Endodermal cell (in vitro differentiated cells): Measurements from ENCODE around the gene RCOR2. TPM values are rescaled to one million over a fixed set of nuclear protein-coding genes. Genes with fewer than 3 reads are reported as not detected.

ENCODE experiments used
- DNase-seq: peaks from one replicate; pipeline ENCODE4 v3.0.0-alpha.2; 2017
- H3K27ac ChIP-seq: 2 replicates; pipeline ENCODE4 v1.5.1; 2013; ENCODE audit warnings: mild to moderate bottlenecking, low read depth, low read length, moderate library complexity
- H3K27me3 ChIP-seq: 2 replicates; pipeline ENCODE4 v1.6.1; 2013; ENCODE audit warnings: mild to moderate bottlenecking, low read length, moderate library complexity; ENCODE audit not compliant: insufficient read depth, control insufficient read depth, poor library complexity, severe bottlenecking
- H3K36me3 ChIP-seq: 2 replicates; pipeline ENCODE4 v1.7.0; 2013; ENCODE audit warnings: mild to moderate bottlenecking, low read length, moderate library complexity; ENCODE audit not compliant: control insufficient read depth, insufficient read depth
- H3K4me1 ChIP-seq: one replicate; pipeline ENCODE4 v1.7.0; 2013; ENCODE audit warnings: low read length; ENCODE audit not compliant: control insufficient read depth, insufficient read depth
- H3K4me3 ChIP-seq: 2 replicates; pipeline ENCODE4 v1.5.1; 2013; ENCODE audit warnings: mild to moderate bottlenecking, low read length, moderate library complexity
- H3K9ac ChIP-seq: 2 replicates; pipeline ENCODE4 v1.6.1; 2013; ENCODE audit warnings: mild to moderate bottlenecking, low read length, moderate library complexity; ENCODE audit not compliant: poor library complexity, severe bottlenecking; ENCODE audit errors: extremely low read depth
- H3K9me3 ChIP-seq: 2 replicates; pipeline ENCODE4 v1.6.1; 2013; ENCODE audit warnings: mild to moderate bottlenecking, low read length, moderate library complexity; ENCODE audit not compliant: control insufficient read depth
- H3K27ac Mint-ChIP-seq: 2 replicates; pipeline ENCODE4 v1.8.0; 2020; ENCODE audit warnings: mixed read lengths
- H3K27me3 Mint-ChIP-seq: 2 replicates; pipeline ENCODE4 v1.8.0; 2021; ENCODE audit warnings: mild to moderate bottlenecking, mixed read lengths; ENCODE audit not compliant: insufficient read depth
- H3K36me3 Mint-ChIP-seq: 2 replicates; pipeline ENCODE4 v1.8.0; 2020; ENCODE audit warnings: low read depth, mixed read lengths
- H3K4me1 Mint-ChIP-seq: 2 replicates; pipeline ENCODE4 v1.8.0; 2020; ENCODE audit warnings: mixed read lengths
- H3K4me3 Mint-ChIP-seq: 2 replicates; pipeline ENCODE4 v1.8.0; 2020; ENCODE audit warnings: mild to moderate bottlenecking, moderate library complexity, mixed read lengths
- H3K9me3 Mint-ChIP-seq: 2 replicates; pipeline ENCODE4 v1.8.0; 2020; ENCODE audit warnings: mild to moderate bottlenecking, mixed read lengths
- CTCF ChIP-seq: fragments of 200-600 bp; sonication (generic); conservative IDR thresholded peaks from 2 replicates; pipeline ENCODE4 v1.5.0; 2021; ENCODE audit warnings: antibody characterized with exemption, mild to moderate bottlenecking
- WGBS, 2 experiments: methylation state at CpG; one replicate each; pipeline versions ENCODE4 v1.1.5 to v1.1.7; 2013; ENCODE audit warnings: missing lambda C conversion rate in 2 of 2, mixed read lengths in 1 of 2; ENCODE audit not compliant: insufficient coverage in 1 of 2, insufficient read length in 1 of 2; 5-methylcytosine and 5-hydroxymethylcytosine counted together
- total RNA-seq, 2 donors: library from RNA; stranded (reverse); fragmentation: NEBNext Ultra II Directional in 1 of 2; extraction: Animal tissue kit (Norgen Biotek cat#: 25700) in 1 of 2; gene quantifications; 2 replicates in 1 of 2; 3 replicates in 1 of 2; pipeline ENCODE4 v1.2.1, GENCODE V29; 2021

RCOR2 gene
- total RNA-seq, 2 donors from 2014 or later = 45.0 to 51.4 TPM

- WGBS, 2 experiments = 92 to 94% methylated on average over 5 of the region's 5 CpGs
- peaks cover 1% of the 10 kb centered on the region for H3K9me3 Mint-ChIP-seq
- no peaks in the 10 kb centered on the region for H3K9me3 ChIP-seq
- no peaks in the 10 kb centered on the region for H3K27me3 ChIP-seq
- TF ChIP-seq CTCF = no peak
- H3K27ac Mint-ChIP-seq = no peak overlapping the region
- no peaks in the 10 kb centered on the region for H3K4me1 ChIP-seq
- H3K27me3 Mint-ChIP-seq = peaks cover 36% of the 10 kb centered on the region
- H3K4me3 ChIP-seq = no peak overlapping the region
- no peak overlapping the region for H3K9ac ChIP-seq
- DNase-seq = no peak
- no peaks in the 10 kb centered on the region for H3K36me3 Mint-ChIP-seq
- H3K36me3 ChIP-seq = no peaks in the 10 kb centered on the region
- H3K4me1 Mint-ChIP-seq = peaks cover 2% of the 10 kb centered on the region
- no peak overlapping the region for H3K4me3 Mint-ChIP-seq
- H3K27ac ChIP-seq = no peak overlapping the region
Measured at GRCh38 chr11:63929616-63930015, 12.7 kb upstream of the RCOR2 start.

- no peaks in the 10 kb centered on the region for H3K36me3 Mint-ChIP-seq
- DNase-seq = no peak
- no peaks in the 10 kb centered on the region for H3K36me3 ChIP-seq
- 83 to 96% methylated on average over 3 to 4 of the region's 4 CpGs for WGBS, 2 experiments
- H3K9ac ChIP-seq = no peak overlapping the region
- H3K27me3 Mint-ChIP-seq = peaks cover 39% of the 10 kb centered on the region
- no peak overlapping the region for H3K27ac ChIP-seq
- H3K4me1 Mint-ChIP-seq = peaks cover 20% of the 10 kb centered on the region
- no peak for TF ChIP-seq CTCF
- no peaks in the 10 kb centered on the region for H3K9me3 Mint-ChIP-seq
- H3K4me1 ChIP-seq = no peaks in the 10 kb centered on the region
- H3K4me3 Mint-ChIP-seq = no peak overlapping the region
- H3K27ac Mint-ChIP-seq = no peak overlapping the region
- H3K27me3 ChIP-seq = no peaks in the 10 kb centered on the region
- no peaks in the 10 kb centered on the region for H3K9me3 ChIP-seq
- no peak overlapping the region for H3K4me3 ChIP-seq
Measured at GRCh38 chr11:63923319-63923718, 6.4 kb upstream of the RCOR2 start.

GRCh38 chr11:63922673-63923192, 5.8 kb upstream of the RCOR2 start:
- 88% methylated on average over 2 of the region's 2 CpGs; no CpG with 5 or more reads in 1 of the 2 experiments for WGBS, 2 experiments
- Mint-ChIP-seq H3K36me3 (no peaks in the 10 kb centered on the region), H3K4me3 (no peak overlapping the region), H3K4me1 (peaks cover 20% of the 10 kb centered on the region), H3K9me3 (no peaks in the 10 kb centered on the region), H3K27ac (no peak overlapping the region), H3K27me3 (peaks cover 33% of the 10 kb centered on the region)
- no peaks in the 10 kb centered on the region for H3K36me3 ChIP-seq
- no peak overlapping the region for H3K9ac ChIP-seq
- H3K4me3 ChIP-seq = no peak overlapping the region
- no peak for TF ChIP-seq CTCF
- H3K27me3 ChIP-seq = no peaks in the 10 kb centered on the region
- no peak for DNase-seq
- H3K9me3 ChIP-seq = no peaks in the 10 kb centered on the region
- no peak overlapping the region for H3K27ac ChIP-seq
- no peaks in the 10 kb centered on the region for H3K4me1 ChIP-seq
